Heart right ventricle (tissue), 16 donors: ENCODE data around the gene ARHGAP19. TPM values are rescaled to one million over a fixed set of nuclear protein-coding genes. Genes with fewer than 3 reads are reported as not detected.

ENCODE experiments used
- ATAC-seq, 8 donors: fragments of 200-7000 bp; cut with Tn5 transposase; one replicate each; pipeline ENCODE4 v1.9.1; 2020; ENCODE audit warnings: mild to moderate bottlenecking in 8 of 8, moderate library complexity in 8 of 8, moderate number of reproducible peaks in 1 of 8
- DNase-seq, 2 donors: peaks; one replicate each; pipeline ENCODE4 v3.0.0-alpha.2; 2020
- H3K27ac ChIP-seq, 10 donors: fragments of 200-600 bp; sonication (generic) in 2 of 10; one replicate each; pipeline versions ENCODE4 v1.5.0 to v1.8.0; 2020 to 2022; ENCODE audit warnings: mild to moderate bottlenecking in 3 of 10
- H3K27me3 ChIP-seq, 7 donors: fragments of 200-600 bp; one replicate each; pipeline ENCODE4 v1.8.0; 2021 to 2022; ENCODE audit warnings: mild to moderate bottlenecking in 2 of 7
- H3K36me3 ChIP-seq, 9 donors: fragments of 200-600 bp; sonication (generic) in 1 of 9; one replicate each; pipeline versions ENCODE4 v1.5.0 to v1.8.0; 2020 to 2022; ENCODE audit warnings: mild to moderate bottlenecking in 2 of 9
- H3K4me1 ChIP-seq, 9 donors: fragments of 200-600 bp; sonication (generic) in 1 of 9; one replicate each; pipeline versions ENCODE4 v1.5.0 to v1.8.0; 2020 to 2022; ENCODE audit warnings: mild to moderate bottlenecking in 4 of 9
- H3K4me3 ChIP-seq, 10 donors: fragments of 200-600 bp; sonication (generic) in 2 of 10; one replicate each; pipeline versions ENCODE4 v1.5.0 to v1.8.0; 2020 to 2022; ENCODE audit warnings: mild to moderate bottlenecking in 7 of 10, moderate library complexity in 2 of 10
- H3K9me3 ChIP-seq, 11 donors: fragments of 200-600 bp in 10 of 11; sonication (generic) in 2 of 11; one replicate each; pipeline versions ENCODE4 v1.5.0 to v1.8.0; 2013 to 2022; ENCODE audit warnings: mild to moderate bottlenecking in 2 of 11, control low read depth in 1 of 11, moderate library complexity in 1 of 11
- WGBS, 2 donors: extraction: QIAGEN DNeasy Blood & Tissue Kit; methylation state at CpG; one replicate each; pipeline ENCODE4 v1.1.7; 2013; ENCODE audit warnings: inconsistent platforms in 1 of 2; 5-methylcytosine and 5-hydroxymethylcytosine counted together
- intact Hi-C, 10 donors: fragments of 100-400 bp; cut with DNase I; formaldehyde crosslinking; loops; one replicate each; pipeline versions ENCODE4 v1.11.1 to v1.14.2; 2022
- polyA plus RNA-seq, 2 donors: library from polyadenylated mRNA; stranded (reverse); fragments of 200-250 nt; gene quantifications; one replicate each; pipeline ENCODE4 v1.2.3, GENCODE V29; 2013
- total RNA-seq, 10 donors: library from RNA; stranded (reverse); fragmentation: NEBNext Ultra II Directional in 3 of 10; extraction: Animal tissue kit (Norgen Biotek cat#: 25700) in 3 of 10; gene quantifications; one replicate each; pipeline versions ENCODE4 v1.2.1 to v1.2.4, GENCODE V29; 2021 to 2023
- TF ChIP-seq, protein P1 (sequence below), 9 donors: fragments of 200-600 bp; sonication (generic) in 2 of 9; IDR thresholded peaks; one replicate each; pipeline versions ENCODE4 v1.5.0 to v1.8.0; 2021 to 2022; ENCODE audit warnings: antibody characterized with exemption in 9 of 9, mild to moderate bottlenecking in 5 of 9, moderate library complexity in 1 of 9
- donor health status: Arrhythmogenic right ventricular cardiomyopathy.
- donor health status: ischemic (EF 13 %, LVEDD 7.1; RV severe dilation, severe dysfunction).
- donor health status: healthy with polysubstance abuse.
- donor health status: DM: no; HTN: yes; CAD: no.
- donor health status: DM: no; HTN: no; CAD: no.
- donor health status: ischemic (EF 25% LVEDD 6.9; RV normal size, moderate dysfunction).
- donor health status: ischemic (EF 25% LVEDD 5.7; RV mildly dilated, moderate dysfunction).
- donor health status: healthy.
- donor health status: DM: yes; HTN: yes; CAD: no.
- donor health status: Ischemic cardiomyopathy.
- donor health status: ischemic (EF 35%, LVEDD 5.7; RV mildly dilated, moderate dysfunction).
- donor health status: nonischemic (EF 11% LVEDD 7.7; RV severe dilation, severe dysfunction).
- donor health status: DM: yes; HTN: yes; CAD: no.
- donor health status: PGD.
- donor health status: ischemic (EF 29% LVEDD 5.4; RV normal size, mild dysfunction).
- donor health status: nonischemic (EF 23%, LVEDD 6.1; RV moderate dilation, normal function).

ARHGAP19 gene
- total and polyA plus RNA-seq, 12 donors: 1.5 to 6.2 (median 3.4) TPM

DNA sequence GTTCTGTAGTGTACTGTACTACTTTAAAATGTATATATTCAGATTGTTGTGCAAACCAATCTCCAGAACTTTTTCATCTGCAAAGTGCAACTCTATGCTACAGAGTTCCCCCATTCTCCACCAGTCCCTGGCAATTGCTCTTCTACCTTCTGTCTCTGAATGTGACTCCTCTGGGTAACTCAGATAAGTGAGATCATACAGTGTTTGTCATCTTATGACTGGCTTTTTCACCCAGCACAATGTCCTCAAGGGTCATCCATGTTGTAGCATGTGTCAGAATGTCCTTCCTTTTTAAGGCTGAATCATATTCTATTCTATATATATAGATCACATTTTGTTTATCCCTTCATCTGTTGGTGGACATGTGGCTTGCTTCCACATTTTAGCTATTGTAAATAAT is 117.5 kb downstream of the ARHGAP19 start:
- ATAC-seq (no peak), DNase-seq (no peak)
- no peaks in the 10 kb centered on the region for H3K9me3 ChIP-seq
- H3K27ac ChIP-seq: no peak overlapping the region
- TF ChIP-seq, protein P1, sequence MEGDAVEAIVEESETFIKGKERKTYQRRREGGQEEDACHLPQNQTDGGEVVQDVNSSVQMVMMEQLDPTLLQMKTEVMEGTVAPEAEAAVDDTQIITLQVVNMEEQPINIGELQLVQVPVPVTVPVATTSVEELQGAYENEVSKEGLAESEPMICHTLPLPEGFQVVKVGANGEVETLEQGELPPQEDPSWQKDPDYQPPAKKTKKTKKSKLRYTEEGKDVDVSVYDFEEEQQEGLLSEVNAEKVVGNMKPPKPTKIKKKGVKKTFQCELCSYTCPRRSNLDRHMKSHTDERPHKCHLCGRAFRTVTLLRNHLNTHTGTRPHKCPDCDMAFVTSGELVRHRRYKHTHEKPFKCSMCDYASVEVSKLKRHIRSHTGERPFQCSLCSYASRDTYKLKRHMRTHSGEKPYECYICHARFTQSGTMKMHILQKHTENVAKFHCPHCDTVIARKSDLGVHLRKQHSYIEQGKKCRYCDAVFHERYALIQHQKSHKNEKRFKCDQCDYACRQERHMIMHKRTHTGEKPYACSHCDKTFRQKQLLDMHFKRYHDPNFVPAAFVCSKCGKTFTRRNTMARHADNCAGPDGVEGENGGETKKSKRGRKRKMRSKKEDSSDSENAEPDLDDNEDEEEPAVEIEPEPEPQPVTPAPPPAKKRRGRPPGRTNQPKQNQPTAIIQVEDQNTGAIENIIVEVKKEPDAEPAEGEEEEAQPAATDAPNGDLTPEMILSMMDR (IDR thresholded peaks at IDR 0.05): no peak
- no peak overlapping the region for H3K4me3 ChIP-seq
- peaks cover 0 to 51% (median 41%) of the 10 kb centered on the region in 7 donors for H3K27me3 ChIP-seq
- intact Hi-C loops: no loop called here
- peaks cover 0 to 10% (median 1%) of the 10 kb centered on the region in 9 donors for H3K4me1 ChIP-seq
- H3K36me3 ChIP-seq: no peaks in the 10 kb centered on the region

DNA sequence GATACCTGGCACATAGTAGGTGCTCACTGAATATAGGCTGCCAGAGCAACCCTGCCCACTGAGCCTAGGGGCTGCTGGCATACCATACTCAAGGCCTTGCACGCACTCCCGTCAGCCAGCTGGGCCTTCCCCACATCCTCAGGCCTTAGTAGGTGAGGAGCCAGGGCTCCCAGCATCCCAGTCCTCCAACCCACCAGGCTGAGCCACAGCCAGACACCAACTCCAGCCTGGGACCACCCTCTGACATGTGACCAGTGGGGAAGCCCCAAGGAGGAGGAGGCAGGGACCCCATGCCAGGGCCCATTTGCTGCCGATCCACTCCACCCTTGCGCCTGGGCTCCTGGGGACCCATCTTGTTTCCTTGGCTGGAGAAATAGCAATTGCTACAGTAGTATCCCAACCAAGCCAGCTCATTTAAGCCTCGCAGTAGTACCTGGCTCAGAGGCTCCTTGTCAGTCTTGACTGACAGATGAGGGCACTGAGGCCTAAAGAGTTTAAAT is 118.1 kb downstream of the ARHGAP19 start:
- H3K27me3 ChIP-seq: peaks cover 0 to 48% (median 35%) of the 10 kb centered on the region in 7 donors
- DNase-seq (no peak), ATAC-seq (no peak)
- no peak overlapping the region for H3K27ac ChIP-seq
- TF ChIP-seq, protein P1 (IDR thresholded peaks at IDR 0.05): no peak
- no peaks in the 10 kb centered on the region for H3K9me3 ChIP-seq
- H3K4me3 ChIP-seq: no peak overlapping the region
- no peaks in the 10 kb centered on the region for H3K36me3 ChIP-seq
- H3K4me1 ChIP-seq: peaks cover 0 to 5% (median 0%) of the 10 kb centered on the region in 9 donors
- WGBS, 2 donors: 95 to 97% methylated on average over 5 of the region's 5 CpGs
- intact Hi-C loops: no loop called here

DNA sequence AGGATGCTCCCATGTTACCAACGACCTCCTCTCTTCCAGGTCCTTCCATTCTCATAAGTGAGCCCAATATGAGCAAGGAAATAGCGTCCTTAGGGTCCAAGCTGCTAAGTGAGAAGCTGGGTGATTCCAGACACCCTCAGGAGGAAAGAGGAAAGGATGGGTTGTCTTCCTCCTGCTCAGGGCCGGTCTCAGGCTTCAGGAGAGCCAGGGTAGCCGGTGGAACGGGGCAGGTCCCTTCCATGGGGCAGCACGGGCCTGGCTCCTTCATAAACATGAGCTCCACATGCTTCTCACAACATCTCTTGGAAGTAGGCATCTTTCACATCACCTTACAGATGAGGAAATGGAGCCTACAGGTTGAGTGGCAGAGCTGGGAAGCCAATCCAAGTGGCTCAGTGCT is 119.4 kb downstream of the ARHGAP19 start:
- H3K27me3 ChIP-seq: peaks cover 0 to 37% (median 24%) of the 10 kb centered on the region in 7 donors
- no peak for DNase-seq
- WGBS, 2 donors: 82 to 84% methylated on average over 6 of the region's 6 CpGs

More for the DNA sequence above, 119.4 kb downstream of the ARHGAP19 start:
- Histone ChIP-seq H3K4me3 (no peak overlapping the region), H3K27ac (no peak overlapping the region), H3K4me1 (peaks cover 0 to 5% (median 0%) of the 10 kb centered on the region in 9 donors), H3K36me3 (no peaks in the 10 kb centered on the region), H3K9me3 (no peaks in the 10 kb centered on the region)
- TF ChIP-seq, protein P1 (IDR thresholded peaks at IDR 0.05): no peak
- ATAC-seq: no peak
- intact Hi-C loops: no loop called here

Other genes starting within 250 kb of the ARHGAP19 start
- under 1 TPM in 9 of 10 donors, not detected in 1; 0.04 to 0.31 (median 0.13) TPM for gene SLIT1, start 106.7 kb downstream of the ARHGAP19 start, total RNA-seq
- under 1 TPM; 0.07 TPM for gene SLIT1, start 106.7 kb downstream of the ARHGAP19 start, polyA plus RNA-seq
- 1 to 10 TPM; 2.3 to 6.6 (median 3.1) TPM for gene FRAT1, start 26.6 kb upstream of the ARHGAP19 start, total RNA-seq
- 1 to 10 TPM; 1.3 to 1.5 TPM for gene FRAT1, start 26.6 kb upstream of the ARHGAP19 start, polyA plus RNA-seq
- 10 to 100 TPM in 1 of 10 donors, 1 to 10 TPM in 9; 3.9 to 11.0 (median 5.8) TPM for gene FRAT2, start 42.1 kb upstream of the ARHGAP19 start, total RNA-seq
- 1 to 10 TPM; 2.9 to 4.5 TPM for gene FRAT2, start 42.1 kb upstream of the ARHGAP19 start, polyA plus RNA-seq
- 10 to 100 TPM; 11.1 to 30.5 (median 20.8) TPM for gene RRP12, start 108.7 kb upstream of the ARHGAP19 start, total RNA-seq
- 10 to 100 TPM; 29.3 to 46.6 TPM for gene RRP12, start 108.7 kb upstream of the ARHGAP19 start, polyA plus RNA-seq
- gene PGAM1, start 133.6 kb upstream of the ARHGAP19 start, total RNA-seq: 100 to 1,000 TPM; 187 to 389 (median 246) TPM
- gene PGAM1, start 133.6 kb upstream of the ARHGAP19 start, polyA plus RNA-seq: 100 to 1,000 TPM in 1 of 2 donors, 10 to 100 TPM in 1; 21.5 to 323 TPM
- 10 to 100 TPM; 11.7 to 20.3 (median 15.1) TPM for gene EXOSC1, start 153.4 kb upstream of the ARHGAP19 start, total RNA-seq
- 10 to 100 TPM; 31.0 to 31.3 TPM for gene EXOSC1, start 153.4 kb upstream of the ARHGAP19 start, polyA plus RNA-seq
- gene ZDHHC16, start 153.5 kb upstream of the ARHGAP19 start, total RNA-seq: 10 to 100 TPM; 13.4 to 27.3 (median 18.4) TPM
- 10 to 100 TPM; 21.1 to 49.6 TPM for gene ZDHHC16, start 153.5 kb upstream of the ARHGAP19 start, polyA plus RNA-seq
- gene MMS19, start 205.8 kb upstream of the ARHGAP19 start, total RNA-seq: 10 to 100 TPM; 34.7 to 49.1 (median 43.8) TPM
- gene MMS19, start 205.8 kb upstream of the ARHGAP19 start, polyA plus RNA-seq: 10 to 100 TPM; 44.0 to 64.9 TPM
- 10 to 100 TPM; 13.6 to 34.0 (median 20.5) TPM for gene UBTD1, start 206.3 kb upstream of the ARHGAP19 start, total RNA-seq
- 10 to 100 TPM; 36.5 to 56.0 TPM for gene UBTD1, start 206.3 kb upstream of the ARHGAP19 start, polyA plus RNA-seq